GM13976 (cell line): ENCODE data around the gene ELOVL6.

Source experiments
- DNase-seq: peaks from one replicate; pipeline ENCODE4 v3.0.0; 2012; ENCODE audit warnings: low spot score
- CTCF ChIP-seq: IDR thresholded peaks from 2 replicates; pipeline ENCODE4 v1.5.1; 2012; ENCODE audit warnings: borderline replicate concordance, mild to moderate bottlenecking; ENCODE audit not compliant: insufficient read depth; ENCODE audit errors: extremely low read depth, missing control alignments, control extremely low read depth
- in situ Hi-C: fragments of 300-500 bp; cut with MboI; formaldehyde crosslinking; loops from one replicate; pipeline ENCODE4 v1.12.0; 2022; ENCODE audit warnings: low sequenced_read_pairs, mixed read lengths, inconsistent platforms; ENCODE audit not compliant: unreplicated experiment

Gene ELOVL6

GRCh38 chr4:110211007-110211769 lies 12.8 kb upstream of the ELOVL6 start:
- peak; percentile 46 for TF ChIP-seq CTCF
- in situ Hi-C loops: loop anchor here (25.0 kb wide), 1 partner anchor 301 kb away; no protein-coding TSS in a partner anchor
- peak; percentile 70 for DNase-seq

GRCh38 chr4:110208419-110208818 lies 10.0 kb upstream of the ELOVL6 start:
- no peak for TF ChIP-seq CTCF
- in situ Hi-C loops: loop anchor here (10.0 to 25.0 kb wide), 2 partner anchors 154 to 304 kb away; no protein-coding TSS in a partner anchor

GRCh38 chr4:110207233-110207632 lies 8.8 kb upstream of the ELOVL6 start:
- no peak for DNase-seq
- in situ Hi-C loops: loop anchor here (10.0 to 25.0 kb wide), 2 partner anchors 152 to 305 kb away; no protein-coding TSS in a partner anchor
- no peak for TF ChIP-seq CTCF

More at GRCh38 chr4:110208419-110208818, 10.0 kb upstream of the ELOVL6 start:
- no peak for DNase-seq

- no peak for DNase-seq
- in situ Hi-C loops: loop anchor here (10.0 to 25.0 kb wide), 2 partner anchors 147 to 310 kb away; no protein-coding TSS in a partner anchor
- no peak for TF ChIP-seq CTCF
These were observed 3.6 kb upstream of the ELOVL6 start for GRCh38 chr4:110202024-110202423.

GRCh38 chr4:110201502-110201901 lies 3.1 kb upstream of the ELOVL6 start:
- no peak for DNase-seq
- TF ChIP-seq CTCF: no peak
- in situ Hi-C loops: loop anchor here (10.0 to 25.0 kb wide), 2 partner anchors 147 to 311 kb away; no protein-coding TSS in a partner anchor

GRCh38 chr4:110200689-110201088 lies 2.3 kb upstream of the ELOVL6 start:
- in situ Hi-C loops: loop anchor here (10.0 to 25.0 kb wide), 2 partner anchors 146 to 312 kb away; no protein-coding TSS in a partner anchor
- no peak for TF ChIP-seq CTCF
- DNase-seq: no peak
